GM13976 (cell line): Measurements from ENCODE around the gene STRADB.

ENCODE experiments used
- DNase-seq: peaks from one replicate; pipeline ENCODE4 v3.0.0; 2012; ENCODE audit warnings: low spot score
- CTCF ChIP-seq: IDR thresholded peaks from 2 replicates; pipeline ENCODE4 v1.5.1; 2012; ENCODE audit warnings: borderline replicate concordance, mild to moderate bottlenecking; ENCODE audit not compliant: insufficient read depth; ENCODE audit errors: extremely low read depth, missing control alignments, control extremely low read depth
- in situ Hi-C: fragments of 300-500 bp; cut with MboI; formaldehyde crosslinking; loops from one replicate; pipeline ENCODE4 v1.12.0; 2022; ENCODE audit warnings: low sequenced_read_pairs, mixed read lengths, inconsistent platforms; ENCODE audit not compliant: unreplicated experiment

STRADB gene

GRCh38 chr2:201406077-201406662 lies 45.4 kb upstream of the STRADB start:
- no peak for TF ChIP-seq CTCF
- no peak for DNase-seq
- in situ Hi-C loops: no loop called here

- in situ Hi-C loops: no loop called here
- TF ChIP-seq CTCF: no peak
- DNase-seq: no peak
Measured at GRCh38 chr2:201407265-201407664, 44.3 kb upstream of the STRADB start.

GRCh38 chr2:201408931-201409330 lies 42.6 kb upstream of the STRADB start:
- DNase-seq: no peak
- in situ Hi-C loops: no loop called here
- no peak for TF ChIP-seq CTCF

- no peak for TF ChIP-seq CTCF
- DNase-seq: no peak
- in situ Hi-C loops: no loop called here
Measured at GRCh38 chr2:201411421-201411820, 40.1 kb upstream of the STRADB start.

GRCh38 chr2:201413143-201413542 lies 38.4 kb upstream of the STRADB start:
- no peak for DNase-seq
- TF ChIP-seq CTCF: no peak
- in situ Hi-C loops: no loop called here

GRCh38 chr2:201413552-201413951 lies 38.0 kb upstream of the STRADB start:
- no peak for DNase-seq
- no peak for TF ChIP-seq CTCF
- in situ Hi-C loops: no loop called here
